ENCODE data around the gene HOXD3. TPM values are rescaled to one million over a fixed set of nuclear protein-coding genes. Genes with fewer than 3 reads are reported as not detected.

Gene HOXD3
- total and polyA plus RNA-seq, 2 of the 8 experiments (the other 6 are each of a cell fraction or from before 2014, with no cell fraction given): not detected

GRCh38 chr2:176109192-176109901 lies 47.8 kb upstream of the HOXD3 start:
- Histone ChIP-seq H3K4ac (replicated peaks; ENCODE audit: insufficient read length, low read depth, low read length) (no peak overlapping the region), H4K8ac (ENCODE audit: extremely low read depth, insufficient read depth, low read length) (no peak overlapping the region), H3K9ac (replicated peaks in 1 of 4; ENCODE audit: extremely low read depth in 1 of 4, low read depth in 3 of 4, low read length in 3 of 4) (no peak overlapping the region), H3K56ac (replicated peaks; ENCODE audit: insufficient read length, low read depth, low read length) (no peak overlapping the region), H3K4me2 (ENCODE audit: insufficient read depth in 1 of 2, low read depth in 2 of 2, low read length in 2 of 2) (no peak overlapping the region), H4K20me1 (replicated peaks in 1 of 2; ENCODE audit: control insufficient read depth in 1 of 2, insufficient read depth in 2 of 2, low read length in 2 of 2) (peaks cover 17 to 38% of the 10 kb centered on the region in 2 experiments), H3K23ac (ENCODE audit: insufficient read length) (no peak overlapping the region), H3K79me1 (ENCODE audit: low read depth, low read length) (no peaks in the 10 kb centered on the region), H2BK5ac (ENCODE audit: low read depth, low read length) (no peak overlapping the region), H2BK15ac (ENCODE audit: low read length) (no peak overlapping the region), H3K27ac (ENCODE audit: low read depth, low read length) (no peak overlapping the region), H2AK5ac (ENCODE audit: low read depth, low read length) (no peak overlapping the region), H3K23me2 (ENCODE audit: low read depth, low read length) (0 out of 2 replicates have a peak, but pooled peaks cover 2% of the 10 kb centered on the region), H3K36me3 (ENCODE audit: control insufficient read depth in 2 of 4, insufficient read depth in 4 of 4, low read length in 3 of 4) (peaks cover 0 to 8% (median 0%) of the 10 kb centered on the region in 4 experiments; a peak in 1 of 8 replicates), H3K4me1 (replicated peaks in 1 of 4; ENCODE audit: control insufficient read depth in 3 of 4, insufficient read depth in 4 of 4, low read length in 3 of 4) (peaks cover 0 to 20% (median 9%) of the 10 kb centered on the region in 4 experiments; a peak in 5 of 7 replicates), H2BK120ac (replicated peaks; ENCODE audit: low read depth, low read length) (no peak overlapping the region), H3K18ac (ENCODE audit: extremely low read depth, low read length) (no peak overlapping the region), H3K4me3 (ENCODE audit: extremely low read depth in 1 of 4, insufficient read depth in 2 of 4, low read depth in 3 of 4, low read length in 4 of 4) (no peak overlapping the region), H2AFZ (ENCODE audit: low read length) (no peak overlapping the region), H4K5ac (ENCODE audit: insufficient read length, low read depth, low read length) (no peak overlapping the region), H2BK12ac (ENCODE audit: low read depth, low read length) (no peak overlapping the region), H2BK20ac (ENCODE audit: low read length) (no peak overlapping the region), H3K14ac (ENCODE audit: insufficient read length) (no peak overlapping the region), H3K79me2 (ENCODE audit: control insufficient read depth in 1 of 2, insufficient read depth in 2 of 2, low read length in 2 of 2) (no peaks in the 10 kb centered on the region), H4K91ac (replicated peaks; ENCODE audit: insufficient read length, low read length) (no peak overlapping the region), H3K9me3 (ENCODE audit: insufficient read depth in 2 of 2, low read depth in 1 of 2, low read length in 1 of 2) (no peaks in the 10 kb centered on the region), H3K27me3 (replicated peaks in 1 of 4; ENCODE audit: control insufficient read depth in 3 of 4, extremely low read depth in 1 of 4, insufficient read depth in 3 of 4, low read length in 3 of 4) (peaks cover 98 to 99% (median 98%) of the 10 kb centered on the region in 4 experiments)
- peak in 1 of 2 experiments; percentile 45 for DNase-seq (ENCODE audit: low read depth in 1 of 2, low spot score in 2 of 2)
- 15% methylated on average over 26 of the region's 26 CpGs; no CpG with 5 or more reads in 1 of the 2 experiments for WGBS, 2 experiments (ENCODE audit: extremely low coverage in 1 of 2, insufficient coverage in 1 of 2, insufficient read length in 1 of 2, insufficient replicate concordance in 2 of 2, low coverage in 1 of 2, low lambda C conversion rate in 2 of 2, missing lambda C conversion rate in 1 of 2)
- CTCF ChIA-PET (ENCODE audit: partially characterized antibody): interaction anchor here (1.3 to 5.4 kb wide), 9 partner anchors 13 to 32 kb away, joined by 4 to 42 read pairs (median 13); partner anchors contain the start of genes EVX2 and HOXD9
- POLR2A ChIA-PET (ENCODE audit: partially characterized antibody): no interaction called here
- FAIRE-seq: no peak
- TF ChIP-seq SP1 (IDR thresholded peaks at IDR 0.05; ENCODE audit: low read depth, low read length) (no peak), ASH2L (IDR thresholded peaks at IDR 0.05; ENCODE audit: low read length) (no peak), MAX (IDR thresholded peaks at IDR 0.05) (no peak), KDM4A (IDR thresholded peaks at IDR 0.05; ENCODE audit: low read depth, low read length, severe bottlenecking) (no peak), CTBP2 (IDR thresholded peaks at IDR 0.05; ENCODE audit: borderline replicate concordance, insufficient read depth, insufficient read length, low read length) (peak; percentile 38), SP2 (IDR thresholded peaks at IDR 0.05; ENCODE audit: low read length) (no peak), SUZ12 (IDR thresholded peaks at IDR 0.05; ENCODE audit: low read length) (peak; percentile 97), CHD1 (IDR thresholded peaks at IDR 0.05; ENCODE audit: low read depth, low read length) (no peak), CBX8 (IDR thresholded peaks at IDR 0.05; ENCODE audit: borderline replicate concordance, low read depth, low read length) (peak; percentile 97; the same call in 1 of the 2 replicates), CREB1 (IDR thresholded peaks at IDR 0.05) (no peak), RNF2 (IDR thresholded peaks at IDR 0.05; ENCODE audit: borderline replicate concordance, low read depth, low read length, missing control alignments, poor library complexity, severe bottlenecking) (peak; percentile 97), EZH2 (IDR thresholded peaks at IDR 0.05; ENCODE audit: low read depth, low read length, severe bottlenecking) (peak; percentile 97)
